Measurements from ENCODE around the gene HMGCS2.

DNA sequence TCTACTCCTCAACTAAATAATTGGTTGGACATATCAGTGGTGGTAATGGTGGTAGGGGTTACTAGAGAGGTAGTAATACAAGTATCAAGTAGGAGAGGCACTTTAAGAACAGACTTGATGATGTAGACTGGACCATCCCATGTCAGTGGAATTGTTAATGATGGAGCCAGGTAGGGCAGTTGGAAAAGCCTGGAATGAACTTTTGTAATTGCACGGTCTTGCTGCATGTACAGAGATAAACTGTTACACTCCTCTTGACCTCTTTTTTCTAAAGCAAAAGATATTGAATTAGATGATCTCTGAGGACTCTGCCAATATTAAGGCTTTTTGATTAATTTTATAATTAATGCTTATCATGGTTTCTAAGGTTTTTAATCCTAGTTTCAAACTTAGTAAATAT is 5.8 kb downstream of the HMGCS2 start:
- TF ChIP-seq, protein P1, sequence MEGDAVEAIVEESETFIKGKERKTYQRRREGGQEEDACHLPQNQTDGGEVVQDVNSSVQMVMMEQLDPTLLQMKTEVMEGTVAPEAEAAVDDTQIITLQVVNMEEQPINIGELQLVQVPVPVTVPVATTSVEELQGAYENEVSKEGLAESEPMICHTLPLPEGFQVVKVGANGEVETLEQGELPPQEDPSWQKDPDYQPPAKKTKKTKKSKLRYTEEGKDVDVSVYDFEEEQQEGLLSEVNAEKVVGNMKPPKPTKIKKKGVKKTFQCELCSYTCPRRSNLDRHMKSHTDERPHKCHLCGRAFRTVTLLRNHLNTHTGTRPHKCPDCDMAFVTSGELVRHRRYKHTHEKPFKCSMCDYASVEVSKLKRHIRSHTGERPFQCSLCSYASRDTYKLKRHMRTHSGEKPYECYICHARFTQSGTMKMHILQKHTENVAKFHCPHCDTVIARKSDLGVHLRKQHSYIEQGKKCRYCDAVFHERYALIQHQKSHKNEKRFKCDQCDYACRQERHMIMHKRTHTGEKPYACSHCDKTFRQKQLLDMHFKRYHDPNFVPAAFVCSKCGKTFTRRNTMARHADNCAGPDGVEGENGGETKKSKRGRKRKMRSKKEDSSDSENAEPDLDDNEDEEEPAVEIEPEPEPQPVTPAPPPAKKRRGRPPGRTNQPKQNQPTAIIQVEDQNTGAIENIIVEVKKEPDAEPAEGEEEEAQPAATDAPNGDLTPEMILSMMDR (IDR thresholded peaks at IDR 0.05), result no peak
- TF ChIP-seq POLR2A (IDR thresholded peaks at IDR 0.05), result no peak
- no peak for TF ChIP-seq EP300 (IDR thresholded peaks at IDR 0.05)

Measured in upper lobe of left lung (tissue), 4 donors.